Esophagus muscularis mucosa (tissue), 4 donors: ENCODE results near the gene WTIP. TPM values are rescaled to one million over a fixed set of nuclear protein-coding genes. Genes with fewer than 3 reads are reported as not detected.
A peak's percentile ranks its signal among the peaks of the same experiment; 100 is the strongest.

Experiments
- DNase-seq: peaks from one replicate; pipeline ENCODE4 v3.0.0-alpha.2; 2017; ENCODE audit errors: extremely low spot score
- H3K27ac ChIP-seq, 4 donors: fragments of 200-600 bp; sonication (generic); replicated peaks in 1 of 4; 1 replicate in 3 of 4; 2 replicates in 1 of 4; pipeline ENCODE4 v1.5.1; 2016 to 2019; ENCODE audit warnings: mild to moderate bottlenecking in 1 of 4
- H3K27me3 ChIP-seq, 4 donors: fragments of 200-600 bp; sonication (generic); one replicate each; pipeline versions ENCODE4 v1.5.1 to v1.6.0; 2016 to 2019
- H3K36me3 ChIP-seq, 4 donors: fragments of 200-600 bp; sonication (generic); one replicate each; pipeline ENCODE4 v1.5.1; 2016 to 2019
- H3K4me1 ChIP-seq, 4 donors: fragments of 200-600 bp; sonication (generic); one replicate each; pipeline ENCODE4 v1.5.1; 2016 to 2019
- H3K4me3 ChIP-seq, 4 donors: fragments of 200-600 bp; sonication (generic); 1 replicate in 2 of 4; 2 replicates in 2 of 4; pipeline ENCODE4 v1.5.1; 2016 to 2019; ENCODE audit warnings: mild to moderate bottlenecking in 4 of 4, moderate library complexity in 1 of 4
- H3K9me3 ChIP-seq, 4 donors: fragments of 200-600 bp; sonication (generic); 1 replicate in 3 of 4; 2 replicates in 1 of 4; pipeline ENCODE4 v1.5.1; 2016 to 2019
- CTCF ChIP-seq, 3 experiments: fragments of 200-600 bp in 2 of 3; fragments of 450-650 bp in 1 of 3; sonication (generic) in 2 of 3; IDR thresholded peaks; one replicate each; pipeline ENCODE4 v1.5.1; 2017 to 2019; ENCODE audit warnings: antibody characterized with exemption in 3 of 3, mild to moderate bottlenecking in 2 of 3, moderate library complexity in 1 of 3
- EP300 ChIP-seq: sonication (generic); formaldehyde crosslinking; IDR thresholded peaks from one replicate; pipeline ENCODE4 v1.6.1; 2017; ENCODE audit warnings: antibody characterized with exemption
- POLR2A ChIP-seq: fragments of 450-650 bp; IDR thresholded peaks from one replicate; pipeline ENCODE4 v1.6.1; 2017; ENCODE audit warnings: antibody characterized with exemption, moderate library complexity, mild to moderate bottlenecking, low read depth
- POLR2AphosphoS5 ChIP-seq, 2 donors: sonication (generic); formaldehyde crosslinking; IDR thresholded peaks; one replicate each; pipeline ENCODE4 v1.6.1; 2017; ENCODE audit warnings: antibody characterized with exemption in 2 of 2
- WGBS: methylation state at CpG from one replicate; pipeline ENCODE4 v1.1.5; 2018; 5-methylcytosine and 5-hydroxymethylcytosine counted together
- intact Hi-C: fragments of 100-400 bp; cut with DNase I; formaldehyde crosslinking; loops from one replicate; pipeline ENCODE4 v1.15.1; 2023
- total RNA-seq, 4 donors: library from RNA; depleted of rRNA; stranded (reverse); fragments of >200 nt; gene quantifications; one replicate each; pipeline versions ENCODE4 v1.1.0 to v1.2.1, GENCODE V29; 2016

The WTIP gene
- total RNA-seq, 4 donors from 2014 or later, result 19.1 to 68.0 (median 43.4) TPM

- H3K27me3 ChIP-seq, result no peaks in the 10 kb centered on the region
- H3K4me1 ChIP-seq, result no peaks in the 10 kb centered on the region
- 85% methylated on average over 6 of the region's 17 CpGs for WGBS
- H3K27ac ChIP-seq, result no peak overlapping the region
- peak; percentile 89 for DNase-seq
- H3K9me3 ChIP-seq, result peaks cover 0 to 7% (median 0%) of the 10 kb centered on the region in 4 donors
- H3K4me3 ChIP-seq, result no peak overlapping the region
- no peaks in the 10 kb centered on the region for H3K36me3 ChIP-seq
- intact Hi-C loops, result no loop called here
- TF ChIP-seq EP300 (no peak), CTCF (IDR thresholded peaks at IDR 0.05) (no peak), POLR2A (no peak), POLR2AphosphoS5 (IDR thresholded peaks at IDR 0.05) (no peak)
Measured at GRCh38 chr19:34512254-34512822, 30.8 kb downstream of the WTIP start.

- WGBS, result 88% methylated on average over 3 of the region's 6 CpGs
- no peaks in the 10 kb centered on the region for H3K27me3 ChIP-seq
- H3K4me1 ChIP-seq, result no peaks in the 10 kb centered on the region
- DNase-seq, result no peak
- no peak overlapping the region for H3K27ac ChIP-seq
- no peaks in the 10 kb centered on the region for H3K36me3 ChIP-seq
- TF ChIP-seq CTCF (IDR thresholded peaks at IDR 0.05) (no peak), POLR2AphosphoS5 (IDR thresholded peaks at IDR 0.05) (no peak), EP300 (no peak), POLR2A (no peak)
- H3K9me3 ChIP-seq, result peaks cover 0 to 7% (median 0%) of the 10 kb centered on the region in 4 donors
- intact Hi-C loops, result no loop called here
- H3K4me3 ChIP-seq, result no peak overlapping the region
Measured at GRCh38 chr19:34513767-34514166, 32.2 kb downstream of the WTIP start.

DNA sequence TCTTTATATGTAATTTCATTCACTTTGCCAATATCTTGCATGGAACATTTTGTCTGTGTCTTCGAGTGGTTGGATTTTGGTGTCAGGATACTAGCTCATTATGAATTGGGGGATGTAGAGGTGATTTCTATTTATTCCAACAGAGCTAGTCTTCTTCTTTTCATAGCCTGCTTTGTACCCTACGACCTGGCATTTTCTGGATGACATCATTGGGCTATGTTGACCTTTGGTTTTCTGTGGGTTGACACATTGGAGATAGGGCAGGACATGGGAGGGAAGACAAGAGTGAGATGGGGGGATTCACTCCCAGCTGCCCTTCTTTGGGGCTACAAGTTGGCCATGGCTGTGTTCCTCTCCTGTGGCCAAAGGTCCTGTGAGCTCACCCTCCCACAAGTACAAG, 38.0 kb downstream of the WTIP start:
- 47% methylated on average over 2 of the region's 2 CpGs for WGBS
- no peak for TF ChIP-seq POLR2A
- no peak for TF ChIP-seq EP300
- no peak for TF ChIP-seq POLR2AphosphoS5 (IDR thresholded peaks at IDR 0.05)
- TF ChIP-seq CTCF (IDR thresholded peaks at IDR 0.05), result no peak
- DNase-seq, result peak; percentile 50
- intact Hi-C loops, result no loop called here
- no peaks in the 10 kb centered on the region for H3K36me3 ChIP-seq
- peaks cover 0 to 5% (median 0%) of the 10 kb centered on the region in 4 donors for H3K27me3 ChIP-seq
- no peaks in the 10 kb centered on the region for H3K9me3 ChIP-seq
- H3K4me3 ChIP-seq, result no peak overlapping the region
- no peak overlapping the region for H3K27ac ChIP-seq
- H3K4me1 ChIP-seq, result no peaks in the 10 kb centered on the region

DNA sequence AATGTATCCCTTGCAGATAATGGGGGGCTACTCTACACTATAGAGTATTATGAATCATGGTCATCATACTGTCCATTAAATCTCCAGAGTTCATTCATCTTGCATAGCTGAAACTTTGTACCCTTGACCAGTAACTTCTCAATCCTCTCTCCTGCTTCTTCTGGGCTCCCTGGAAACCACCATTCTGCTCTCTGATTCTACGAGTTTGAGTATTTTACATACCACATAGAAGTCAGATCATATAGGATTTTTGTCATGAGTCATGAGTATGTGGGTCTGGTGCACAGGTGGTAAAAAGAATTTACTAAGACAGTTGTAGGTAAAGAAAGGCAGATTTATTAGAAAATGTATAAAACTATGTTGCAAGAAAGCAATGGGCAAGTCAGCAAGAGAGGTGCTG, 41.9 kb downstream of the WTIP start:
- Histone ChIP-seq H3K4me1 (no peaks in the 10 kb centered on the region), H3K4me3 (no peak overlapping the region), H3K27me3 (peaks cover 0 to 5% (median 0%) of the 10 kb centered on the region in 4 donors), H3K36me3 (no peaks in the 10 kb centered on the region), H3K9me3 (no peaks in the 10 kb centered on the region), H3K27ac (no peak overlapping the region)
- intact Hi-C loops, result no loop called here
- TF ChIP-seq POLR2AphosphoS5 (IDR thresholded peaks at IDR 0.05), result no peak
- TF ChIP-seq CTCF (IDR thresholded peaks at IDR 0.05), result no peak
- TF ChIP-seq POLR2A, result no peak
- TF ChIP-seq EP300, result no peak
- 70% methylated on average over 1 of the region's 1 CpG for WGBS
- no peak for DNase-seq

GRCh38 chr19:34525001-34525400, 43.4 kb downstream of the WTIP start:
- H3K36me3 ChIP-seq, result no peaks in the 10 kb centered on the region
- peaks cover 0 to 5% (median 0%) of the 10 kb centered on the region in 4 donors for H3K27me3 ChIP-seq
- no peaks in the 10 kb centered on the region for H3K4me1 ChIP-seq
- H3K27ac ChIP-seq, result no peak overlapping the region
- no peak for DNase-seq
- intact Hi-C loops, result no loop called here
- no peak for TF ChIP-seq EP300
- no peak for TF ChIP-seq POLR2A
- no peak for TF ChIP-seq CTCF (IDR thresholded peaks at IDR 0.05)
- no peak for TF ChIP-seq POLR2AphosphoS5 (IDR thresholded peaks at IDR 0.05)
- H3K4me3 ChIP-seq, result no peak overlapping the region
- WGBS, result 72% methylated on average over 1 of the region's 1 CpG
- H3K9me3 ChIP-seq, result no peaks in the 10 kb centered on the region
